GM19099 (cell line): Measurements from ENCODE around the gene FLACC1.

Source experiments
- POLR2A ChIP-seq: IDR thresholded peaks from 3 replicates; pipeline ENCODE4 v1.6.1; 2011; ENCODE audit warnings: low read depth; ENCODE audit not compliant: insufficient read length; ENCODE audit errors: extremely low read depth

The FLACC1 gene

GRCh38 chr2:201254081-201254730, 102.9 kb downstream of the FLACC1 start:
- TF ChIP-seq POLR2A, result no peak

GRCh38 chr2:201250741-201251140, 106.4 kb downstream of the FLACC1 start:
- TF ChIP-seq POLR2A, result no peak

GRCh38 chr2:201249889-201250288, 107.3 kb downstream of the FLACC1 start:
- no peak for TF ChIP-seq POLR2A

GRCh38 chr2:201248288-201248844, 108.8 kb downstream of the FLACC1 start:
- no peak for TF ChIP-seq POLR2A

- no peak for TF ChIP-seq POLR2A
Observed at GRCh38 chr2:201246280-201246679, 110.9 kb downstream of the FLACC1 start.

GRCh38 chr2:201244829-201245228, 112.3 kb downstream of the FLACC1 start:
- no peak for TF ChIP-seq POLR2A

- no peak for TF ChIP-seq POLR2A
Observed at GRCh38 chr2:201242571-201243277, 114.4 kb downstream of the FLACC1 start.
